AG04450 (cell line): ENCODE results near the gene GSTM2. TPM values are rescaled to one million over a fixed set of nuclear protein-coding genes. Genes with fewer than 3 reads are reported as not detected.

Experiments
- CTCF ChIA-PET: fragments of 300-600, 350-600 bp; formaldehyde crosslinking; extraction: SDS; loops from one replicate; lab custom pipeline; 2022; ENCODE audit warnings: antibody characterized with exemption, inconsistent platforms; lab: Charles Lee
- POLR2A ChIA-PET: fragments of 350-600 bp; formaldehyde crosslinking; extraction: SDS; loops from one replicate; lab custom pipeline; 2021; ENCODE audit warnings: antibody characterized with exemption, inconsistent platforms; lab: Yijun Ruan, JAX
- DNase-seq: peaks from one replicate; pipeline ENCODE4 v3.0.0-alpha.2; 2011; ENCODE audit warnings: low read depth, low spot score
- H3K27ac ChIP-seq: one replicate; pipeline ENCODE4 v1.5.1; 2012; ENCODE audit warnings: low read depth, low read length, control low read depth
- H3K27me3 ChIP-seq: one replicate; pipeline ENCODE4 v1.6.0; 2012; ENCODE audit warnings: low read length; ENCODE audit not compliant: control insufficient read depth, insufficient read depth
- H3K4me3 ChIP-seq: 2 replicates; pipeline ENCODE4 v1.5.1; 2011; ENCODE audit warnings: mild to moderate bottlenecking, low read depth, low read length, control low read depth
- H3K9me3 ChIP-seq: 2 replicates; pipeline ENCODE4 v1.5.1; 2012; ENCODE audit warnings: low read length; ENCODE audit not compliant: control insufficient read depth, insufficient read depth
- CTCF ChIP-seq: IDR thresholded peaks from 2 replicates; pipeline ENCODE4 v1.5.1; 2011; ENCODE audit warnings: low read depth, low read length, control low read depth, inconsistent platforms
- polyA plus RNA-seq: library from polyadenylated mRNA; depleted of rRNA; stranded (reverse); fragments of >200 nt; gene quantifications from 2 replicates; pipeline ENCODE4 v1.2.3, GENCODE V29; 2011

Gene GSTM2
- polyA plus RNA-seq, 1 experiment, result 90.2 TPM

GRCh38 chr1:109644670-109645069, 23.2 kb upstream of the GSTM2 start:
- ChIA-PET CTCF (interaction anchor here (0.6 to 10.9 kb wide), 6 partner anchors 24 to 368 kb away, joined by 3 to 365 read pairs (median 6); no protein-coding TSS in a partner anchor), POLR2A (interaction anchor here (0.7 kb wide), 1 partner anchor 508 kb away, joined by 3 read pairs; no protein-coding TSS in a partner anchor)
- no peak for TF ChIP-seq CTCF
- H3K4me3 ChIP-seq, result no peak overlapping the region
- DNase-seq, result no peak
- H3K27ac ChIP-seq, result no peak overlapping the region
- H3K27me3 ChIP-seq, result no peaks in the 10 kb centered on the region
- no peaks in the 10 kb centered on the region; the same call in 1 of the 2 replicates for H3K9me3 ChIP-seq

- ChIA-PET POLR2A (interaction anchor here (0.9 kb wide), 1 partner anchor 9 kb away, joined by 3 read pairs; no protein-coding TSS in a partner anchor), CTCF (interaction anchor here (0.8 to 5.1 kb wide), 14 partner anchors 8 to 380 kb away, joined by 3 to 102 read pairs (median 4); partner anchors contain the start of genes AHCYL1 and GNAI3)
- H3K27ac ChIP-seq, result no peak overlapping the region
- DNase-seq, result no peak
- TF ChIP-seq CTCF, result 0 out of 2 replicates have a peak, but pooled peaks have one; percentile 16
- no peak overlapping the region for H3K4me3 ChIP-seq
- no peaks in the 10 kb centered on the region; the same call in 1 of the 2 replicates for H3K9me3 ChIP-seq
- no peaks in the 10 kb centered on the region for H3K27me3 ChIP-seq
Measured at GRCh38 chr1:109649491-109649914, 18.4 kb upstream of the GSTM2 start.

GRCh38 chr1:109650609-109651008, 17.2 kb upstream of the GSTM2 start:
- ChIA-PET CTCF (interaction anchor here (1.1 to 5.1 kb wide), 12 partner anchors 12 to 379 kb away, joined by 3 to 102 read pairs (median 6); partner anchors contain the start of gene AHCYL1), POLR2A (interaction anchor here (0.8 kb wide), 1 partner anchor 102 kb away, joined by 4 read pairs; the partner anchor contains the start of gene GNAI3)
- Histone ChIP-seq H3K9me3 (no peaks in the 10 kb centered on the region; the same call in 1 of the 2 replicates), H3K27ac (no peak overlapping the region), H3K4me3 (no peak overlapping the region), H3K27me3 (no peaks in the 10 kb centered on the region)
- no peak for DNase-seq
- TF ChIP-seq CTCF, result no peak

GRCh38 chr1:109652402-109652801, 15.5 kb upstream of the GSTM2 start:
- ChIA-PET CTCF (interaction anchor here (0.8 to 5.1 kb wide), 6 partner anchors 9 to 332 kb away, joined by 3 to 102 read pairs (median 7); partner anchors contain the start of gene AHCYL1), POLR2A (no interaction called here)
- H3K4me3 ChIP-seq, result no peak overlapping the region
- no peak for DNase-seq
- no peak overlapping the region for H3K27ac ChIP-seq
- no peak for TF ChIP-seq CTCF
- no peaks in the 10 kb centered on the region; the same call in 1 of the 2 replicates for H3K9me3 ChIP-seq
- no peaks in the 10 kb centered on the region for H3K27me3 ChIP-seq

- H3K9me3 ChIP-seq, result no peaks in the 10 kb centered on the region; the same call in 1 of the 2 replicates
- ChIA-PET CTCF (interaction anchor here (0.9 to 5.1 kb wide), 4 partner anchors 10 to 331 kb away, joined by 3 to 102 read pairs (median 14); partner anchors contain the start of gene AHCYL1), POLR2A (no interaction called here)
- no peak for TF ChIP-seq CTCF
- DNase-seq, result no peak
- H3K27me3 ChIP-seq, result no peaks in the 10 kb centered on the region
- no peak overlapping the region for H3K27ac ChIP-seq
- no peak overlapping the region for H3K4me3 ChIP-seq
Measured at GRCh38 chr1:109653306-109653705, 14.6 kb upstream of the GSTM2 start.
